Naive thymus-derived CD8-positive, alpha-beta T cell (primary cell): ENCODE results near the gene GYG1. TPM values are rescaled to one million over a fixed set of nuclear protein-coding genes. Genes with fewer than 3 reads are reported as not detected.

Experiments
- ATAC-seq, 2 donors: fragments of 150-1000 bp; cut with Tn5 transposase in 1 of 2; sonication (Bioruptor Pico), chemical (Tn5 transposase) in 1 of 2; 1 replicate in 1 of 2; 2 replicates in 1 of 2; pipeline ENCODE4 v1.10.0; 2021; ENCODE audit warnings: mild to moderate bottlenecking in 2 of 2, moderate library complexity in 2 of 2
- POLR2A ChIA-PET: fragments of 350-600 bp; sonication (Branson Sonifier 250); formaldehyde crosslinking; loops from one replicate; lab custom pipeline; 2021; ENCODE audit warnings: antibody characterized with exemption; lab: Charles Lee
- DNase-seq, 10 donors: peaks; one replicate each; pipeline versions ENCODE4 v3.0.0 to v3.0.0-alpha.2; 2020 to 2022
- H3K27ac Mint-ChIP-seq, 10 donors: one replicate each; pipeline ENCODE4 v1.8.0; 2020 to 2022; ENCODE audit warnings: mild to moderate bottlenecking in 10 of 10, mixed read lengths in 10 of 10, moderate library complexity in 4 of 10, inconsistent platforms in 1 of 10
- H3K27me3 Mint-ChIP-seq, 5 donors: one replicate each; pipeline ENCODE4 v1.8.0; 2021 to 2022; ENCODE audit warnings: mixed read lengths in 5 of 5
- H3K36me3 Mint-ChIP-seq, 3 donors: one replicate each; pipeline ENCODE4 v1.8.0; 2020 to 2022; ENCODE audit warnings: mixed read lengths in 3 of 3, mild to moderate bottlenecking in 2 of 3, inconsistent platforms in 1 of 3
- H3K4me1 Mint-ChIP-seq, 4 donors: one replicate each; pipeline ENCODE4 v1.8.0; 2021 to 2022; ENCODE audit warnings: mixed read lengths in 4 of 4
- H3K4me3 Mint-ChIP-seq, 10 donors: one replicate each; pipeline ENCODE4 v1.8.0; 2020 to 2022; ENCODE audit warnings: mild to moderate bottlenecking in 10 of 10, mixed read lengths in 10 of 10, moderate library complexity in 6 of 10, inconsistent platforms in 1 of 10
- H3K9me3 Mint-ChIP-seq, 9 donors: one replicate each; pipeline ENCODE4 v1.8.0; 2020 to 2022; ENCODE audit warnings: mixed read lengths in 9 of 9, mild to moderate bottlenecking in 3 of 9, inconsistent platforms in 1 of 9, moderate library complexity in 1 of 9
- polyA plus RNA-seq, 3 donors: library from polyadenylated mRNA; unstranded; fragments of 300-500 nt; fragmentation: Illumina TruSeq; gene quantifications; one replicate each; pipeline ENCODE4 v1.2.3, GENCODE V29; 2021
- total RNA-seq, 8 experiments: library from RNA in 2 of 8; stranded (reverse) in 2 of 8; gene quantifications; one replicate each; pipeline ENCODE4 v1.2.3 and lab custom pipeline; 2021 to 2026

Gene GYG1
- total and polyA plus RNA-seq, 5 experiments from 2014 or later: 18.7 to 28.0 (median 23.4) TPM

DNA sequence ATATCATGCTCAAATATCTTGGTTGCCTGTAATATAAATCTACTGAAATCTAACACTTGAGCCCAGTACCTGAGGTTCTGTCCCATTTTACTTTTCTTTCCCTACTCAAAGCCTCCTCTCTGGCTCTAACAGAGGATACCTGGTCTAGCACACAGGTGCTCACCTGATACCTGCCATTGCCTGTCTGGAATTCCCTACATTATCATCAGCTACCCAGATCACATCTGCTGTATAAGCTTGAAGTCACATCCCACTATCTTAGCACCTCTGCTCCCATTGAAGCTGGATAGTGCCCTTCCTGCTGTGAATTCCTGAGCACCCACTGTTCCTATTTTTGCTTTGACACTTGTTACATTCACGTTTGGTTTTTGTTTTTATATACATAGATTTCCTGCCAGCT, 30.5 kb downstream of the GYG1 start:
- no peaks in the 10 kb centered on the region for H3K27me3 Mint-ChIP-seq
- no peak for ATAC-seq
- DNase-seq: no peak
- H3K9me3 Mint-ChIP-seq: peaks cover 0 to 6% (median 0%) of the 10 kb centered on the region in 9 donors
- peaks cover 0 to 8% (median 2%) of the 10 kb centered on the region in 4 donors for H3K4me1 Mint-ChIP-seq
- POLR2A ChIA-PET: no interaction called here
- peak overlapping the region in 1 of 10 donors; percentile 50 for H3K27ac Mint-ChIP-seq
- no peak overlapping the region for H3K4me3 Mint-ChIP-seq
- peaks cover 12 to 66% (median 26%) of the 10 kb centered on the region in 3 donors for H3K36me3 Mint-ChIP-seq

DNA sequence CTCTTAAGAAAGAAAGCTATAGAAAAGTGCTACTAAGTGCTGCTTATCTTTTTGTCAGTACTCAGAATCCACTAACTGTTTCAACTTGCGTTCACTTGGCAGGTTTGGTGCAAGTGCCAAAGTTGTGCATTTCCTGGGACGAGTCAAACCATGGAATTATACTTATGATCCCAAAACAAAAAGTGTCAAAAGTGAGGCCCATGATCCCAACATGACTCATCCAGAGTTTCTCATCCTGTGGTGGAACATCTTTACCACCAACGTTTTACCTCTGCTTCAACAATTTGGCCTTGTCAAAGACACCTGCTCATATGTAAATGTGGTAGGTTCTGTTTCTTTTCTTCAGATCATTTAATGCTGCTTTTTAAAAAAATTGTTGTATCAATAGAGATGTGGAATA, 32.6 kb downstream of the GYG1 start:
- H3K4me3 Mint-ChIP-seq: no peak overlapping the region
- DNase-seq (no peak), ATAC-seq (no peak)
- H3K4me1 Mint-ChIP-seq: peaks cover 0 to 5% (median 2%) of the 10 kb centered on the region in 4 donors
- H3K9me3 Mint-ChIP-seq: peaks cover 0 to 6% (median 0%) of the 10 kb centered on the region in 9 donors
- no peaks in the 10 kb centered on the region for H3K27me3 Mint-ChIP-seq
- POLR2A ChIA-PET: no interaction called here
- H3K36me3 Mint-ChIP-seq: peaks cover 12 to 71% (median 28%) of the 10 kb centered on the region in 3 donors
- no peak overlapping the region for H3K27ac Mint-ChIP-seq

- POLR2A ChIA-PET: no interaction called here
- no peaks in the 10 kb centered on the region for H3K27me3 Mint-ChIP-seq
- no peaks in the 10 kb centered on the region for H3K4me1 Mint-ChIP-seq
- DNase-seq: no peak
- H3K36me3 Mint-ChIP-seq: peaks cover 12 to 73% (median 31%) of the 10 kb centered on the region in 3 donors
- H3K27ac Mint-ChIP-seq: peak overlapping the region in 8 of 10 donors; percentile 5 to 80 (median 52)
- no peak overlapping the region for H3K4me3 Mint-ChIP-seq
- no peak for ATAC-seq
- peaks cover 0 to 6% (median 0%) of the 10 kb centered on the region in 9 donors for H3K9me3 Mint-ChIP-seq
Measured at GRCh38 chr3:149026718-149027117, 35.4 kb downstream of the GYG1 start.

DNA sequence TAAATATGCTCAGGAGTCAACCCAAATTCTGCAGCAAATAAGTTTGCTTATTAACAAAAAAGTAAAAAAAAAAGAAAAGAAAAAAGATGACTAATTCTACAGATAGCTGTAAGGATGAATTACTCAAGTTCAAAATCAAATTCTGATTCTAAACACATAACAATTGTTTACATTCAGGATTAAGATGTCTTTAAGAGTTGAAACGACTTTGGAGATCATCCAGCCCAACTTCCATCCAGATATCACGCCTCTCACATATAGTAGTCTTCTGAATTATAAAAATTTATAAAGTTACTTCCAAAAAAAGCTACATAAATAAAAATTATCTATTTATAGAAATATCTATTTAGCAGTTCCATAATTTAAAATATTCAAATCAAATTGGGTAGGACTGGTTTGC, 39.8 kb downstream of the GYG1 start:
- POLR2A ChIA-PET: no interaction called here

GRCh38 chr3:149037684-149038083, 46.3 kb downstream of the GYG1 start:
- H3K9me3 Mint-ChIP-seq: no peaks in the 10 kb centered on the region
- DNase-seq (no peak), ATAC-seq (no peak)
- H3K4me1 Mint-ChIP-seq: peaks cover 0 to 5% (median under 1%) of the 10 kb centered on the region in 4 donors
- no peak overlapping the region for H3K4me3 Mint-ChIP-seq
- no peaks in the 10 kb centered on the region for H3K27me3 Mint-ChIP-seq
- no peak overlapping the region for H3K27ac Mint-ChIP-seq
- POLR2A ChIA-PET: no interaction called here
- peaks cover 0 to 77% (median 25%) of the 10 kb centered on the region in 3 donors for H3K36me3 Mint-ChIP-seq

More for the DNA sequence above, 39.8 kb downstream of the GYG1 start:
- Mint-ChIP-seq H3K27ac (no peak overlapping the region), H3K36me3 (peaks cover 0 to 66% (median 14%) of the 10 kb centered on the region in 3 donors), H3K4me3 (no peak overlapping the region), H3K9me3 (no peaks in the 10 kb centered on the region), H3K4me1 (no peaks in the 10 kb centered on the region), H3K27me3 (no peaks in the 10 kb centered on the region)
- DNase-seq (no peak), ATAC-seq (no peak)

DNA sequence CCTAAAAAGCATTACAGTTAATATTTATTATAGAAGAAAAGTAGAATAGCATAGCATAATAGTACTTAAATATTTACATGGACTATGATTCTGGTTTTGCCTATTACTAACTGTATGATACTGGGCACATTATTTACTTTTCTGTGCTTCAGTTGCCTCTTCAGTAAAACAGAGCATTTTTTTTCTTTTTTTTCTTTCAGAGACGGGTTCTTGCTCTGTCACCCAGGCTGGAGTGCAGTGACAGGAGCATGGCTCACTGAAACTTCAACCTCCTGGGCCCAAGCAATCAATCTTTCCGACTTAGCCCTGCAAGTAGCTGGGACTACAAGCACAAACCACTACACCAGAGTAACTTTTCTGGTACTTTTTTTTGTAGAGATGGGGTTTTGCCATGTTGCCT, 47.0 kb downstream of the GYG1 start:
- POLR2A ChIA-PET: no interaction called here
- H3K27me3 Mint-ChIP-seq: no peaks in the 10 kb centered on the region
- peaks cover 0 to 79% (median 24%) of the 10 kb centered on the region in 3 donors for H3K36me3 Mint-ChIP-seq
- H3K4me3 Mint-ChIP-seq: no peak overlapping the region
- no peaks in the 10 kb centered on the region for H3K9me3 Mint-ChIP-seq
- ATAC-seq (no peak), DNase-seq (no peak)
- peak overlapping the region in 1 of 10 donors; percentile 17 for H3K27ac Mint-ChIP-seq
- peaks cover 0 to 12% (median 7%) of the 10 kb centered on the region in 4 donors for H3K4me1 Mint-ChIP-seq

GRCh38 chr3:149042789-149043386, 51.5 kb downstream of the GYG1 start:
- H3K4me3 Mint-ChIP-seq: peak overlapping the region in 1 of 10 donors; percentile 28
- peak overlapping the region in 7 of 10 donors; percentile 25 to 86 (median 63) for H3K27ac Mint-ChIP-seq
- no peaks in the 10 kb centered on the region for H3K9me3 Mint-ChIP-seq
- DNase-seq: no peak
- H3K36me3 Mint-ChIP-seq: peaks cover 4 to 77% (median 32%) of the 10 kb centered on the region in 3 donors
- POLR2A ChIA-PET: interaction anchor here (0.6 kb wide), 1 partner anchor 688 kb away, joined by 3 read pairs; no protein-coding TSS in a partner anchor
- no peaks in the 10 kb centered on the region for H3K27me3 Mint-ChIP-seq
- ATAC-seq: no peak
- peaks cover 2 to 17% (median 12%) of the 10 kb centered on the region in 4 donors for H3K4me1 Mint-ChIP-seq

- no peak overlapping the region for H3K27ac Mint-ChIP-seq
- POLR2A ChIA-PET: no interaction called here
- H3K4me3 Mint-ChIP-seq: no peak overlapping the region
- ATAC-seq (no peak), DNase-seq (no peak)
- H3K27me3 Mint-ChIP-seq: no peaks in the 10 kb centered on the region
- H3K9me3 Mint-ChIP-seq: no peaks in the 10 kb centered on the region
- peaks cover 2 to 17% (median 12%) of the 10 kb centered on the region in 4 donors for H3K4me1 Mint-ChIP-seq
- H3K36me3 Mint-ChIP-seq: peaks cover 4 to 70% (median 34%) of the 10 kb centered on the region in 3 donors
Measured at GRCh38 chr3:149044339-149045083, 53.2 kb downstream of the GYG1 start.

DNA sequence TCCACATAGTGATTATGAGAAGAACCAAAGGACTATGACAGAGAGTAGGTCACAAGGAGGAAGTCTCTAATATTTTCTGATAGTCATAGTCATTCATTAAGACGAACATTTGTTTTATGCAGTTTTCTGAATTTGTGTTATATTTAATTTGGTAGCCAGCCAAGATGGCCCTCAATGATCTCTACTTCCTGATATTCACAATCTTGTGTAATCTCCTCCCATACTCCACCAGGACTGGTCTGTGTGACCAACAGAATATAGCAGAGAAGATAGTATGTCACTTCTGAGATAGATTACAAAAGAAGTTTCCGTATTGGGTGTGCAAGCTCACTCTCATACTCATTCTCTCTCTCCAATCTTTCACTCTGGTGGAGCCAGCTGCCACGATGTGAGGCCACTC, 64.2 kb downstream of the GYG1 start:
- peaks cover 0 to 14% (median 0%) of the 10 kb centered on the region in 9 donors for H3K9me3 Mint-ChIP-seq
- H3K4me1 Mint-ChIP-seq: no peaks in the 10 kb centered on the region
- peak overlapping the region in 2 of 10 donors; percentile 39 to 46 for H3K27ac Mint-ChIP-seq
- no peak overlapping the region for H3K4me3 Mint-ChIP-seq
- POLR2A ChIA-PET: no interaction called here
- H3K36me3 Mint-ChIP-seq: peaks cover 45 to 82% (median 58%) of the 10 kb centered on the region in 3 donors
- ATAC-seq (no peak), DNase-seq (no peak)
- no peaks in the 10 kb centered on the region for H3K27me3 Mint-ChIP-seq

- POLR2A ChIA-PET: no interaction called here
- Mint-ChIP-seq H3K4me3 (no peak overlapping the region), H3K27ac (no peak overlapping the region), H3K27me3 (no peaks in the 10 kb centered on the region), H3K4me1 (no peaks in the 10 kb centered on the region), H3K36me3 (peaks cover 35 to 77% (median 50%) of the 10 kb centered on the region in 3 donors), H3K9me3 (peaks cover 0 to 14% (median 0%) of the 10 kb centered on the region in 9 donors)
- no peak for ATAC-seq
- no peak for DNase-seq
Measured at GRCh38 chr3:149058198-149058597, 66.9 kb downstream of the GYG1 start.

GRCh38 chr3:149058602-149059001, 67.3 kb downstream of the GYG1 start:
- H3K27ac Mint-ChIP-seq: peak overlapping the region in 1 of 10 donors; percentile 51
- DNase-seq: no peak
- POLR2A ChIA-PET: no interaction called here

DNA sequence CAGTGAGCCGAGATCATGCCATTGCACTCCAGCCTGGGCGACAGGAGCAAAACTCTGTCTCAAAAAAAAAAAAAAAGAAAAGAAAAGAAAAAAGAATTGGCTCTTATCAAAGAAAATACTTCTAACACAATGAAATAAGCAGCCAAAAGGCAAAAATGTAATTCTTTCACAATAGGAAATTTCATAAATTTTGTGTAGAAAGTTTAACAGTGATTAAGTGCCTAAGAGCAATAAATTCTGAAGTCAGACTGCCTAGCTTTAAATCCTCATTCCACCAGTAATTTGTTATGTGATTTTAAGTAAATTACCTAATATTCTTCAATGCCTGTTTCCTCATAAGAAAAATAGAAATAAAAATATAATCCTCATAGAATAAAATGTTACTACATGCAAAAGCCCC, 70.4 kb downstream of the GYG1 start:
- no peaks in the 10 kb centered on the region for H3K9me3 Mint-ChIP-seq
- H3K27me3 Mint-ChIP-seq: no peaks in the 10 kb centered on the region
- peaks cover 11 to 73% (median 43%) of the 10 kb centered on the region in 3 donors for H3K36me3 Mint-ChIP-seq
- ATAC-seq: no peak
- no peak for DNase-seq
- no peak overlapping the region for H3K27ac Mint-ChIP-seq
- H3K4me1 Mint-ChIP-seq: no peaks in the 10 kb centered on the region
- POLR2A ChIA-PET: interaction anchor here (0.7 kb wide), 1 partner anchor 81 kb away, joined by 4 read pairs; no protein-coding TSS in a partner anchor
- H3K4me3 Mint-ChIP-seq: no peak overlapping the region

More at GRCh38 chr3:149058602-149059001, 67.3 kb downstream of the GYG1 start:
- Mint-ChIP-seq H3K4me1 (no peaks in the 10 kb centered on the region), H3K27me3 (no peaks in the 10 kb centered on the region), H3K9me3 (peaks cover 0 to 10% (median 0%) of the 10 kb centered on the region in 9 donors), H3K4me3 (no peak overlapping the region), H3K36me3 (peaks cover 31 to 77% (median 52%) of the 10 kb centered on the region in 3 donors)
- ATAC-seq: no peak

- DNase-seq (no peak), ATAC-seq (no peak)
- POLR2A ChIA-PET: no interaction called here
- Mint-ChIP-seq H3K4me1 (no peaks in the 10 kb centered on the region), H3K27ac (no peak overlapping the region), H3K27me3 (no peaks in the 10 kb centered on the region), H3K4me3 (no peak overlapping the region), H3K36me3 (peaks cover 0 to 80% (median 42%) of the 10 kb centered on the region in 3 donors), H3K9me3 (no peaks in the 10 kb centered on the region)
Measured at GRCh38 chr3:149067883-149068282, 76.5 kb downstream of the GYG1 start.
